Neural cell (in vitro differentiated cells): ENCODE results near the gene AGAP3. TPM values are rescaled to one million over a fixed set of nuclear protein-coding genes. Genes with fewer than 3 reads are reported as not detected.

Experiments used
- H2AFZ ChIP-seq: fragments of 200-600, 300-800 bp; sonication (generic), shearing (Covaris generic); 2 replicates; pipeline ENCODE4 v1.6.0; 2014; ENCODE audit warnings: low read depth, mild to moderate bottlenecking, antibody characterized with exemption, low read length, moderate library complexity
- H3F3A ChIP-seq: fragments of 200-600 bp; shearing (Covaris generic); 2 replicates; pipeline ENCODE4 v1.6.1; 2016; ENCODE audit warnings: mild to moderate bottlenecking, moderate library complexity, mixed read lengths, antibody characterized with exemption, low read length; ENCODE audit not compliant: insufficient read depth, poor library complexity, severe bottlenecking
- H3K27ac ChIP-seq: fragments of 200-600, 300-800 bp; sonication (generic), shearing (Covaris generic); 2 replicates; pipeline ENCODE4 v1.5.1; 2014; ENCODE audit warnings: mild to moderate bottlenecking, low read length, moderate library complexity
- H3K27me3 ChIP-seq: fragments of 300-800, 200-600 bp; sonication (generic), shearing (Covaris generic); 2 replicates; pipeline ENCODE4 v1.6.0; 2014; ENCODE audit warnings: mild to moderate bottlenecking, low read depth, low read length, moderate library complexity; ENCODE audit not compliant: insufficient read depth
- H3K36me3 ChIP-seq: fragments of 300-800, 200-600 bp; sonication (generic), shearing (Covaris generic); 2 replicates; pipeline ENCODE4 v1.5.1; 2014; ENCODE audit warnings: mild to moderate bottlenecking, antibody characterized with exemption, low read length, moderate library complexity; ENCODE audit not compliant: insufficient read depth
- H3K4me2 ChIP-seq: fragments of 300-800, 200-600 bp; sonication (generic), shearing (Covaris generic); 2 replicates; pipeline ENCODE4 v1.6.0; 2014; ENCODE audit warnings: mild to moderate bottlenecking, low read length
- H3K4me3 ChIP-seq: fragments of 300-800, 200-600 bp; sonication (generic), shearing (Covaris generic); 2 replicates; pipeline ENCODE4 v1.5.1; 2014; ENCODE audit warnings: mild to moderate bottlenecking, low read length, moderate library complexity
- H3K79me2 ChIP-seq: fragments of 200-600 bp; shearing (Covaris generic); replicated peaks from 2 replicates; pipeline ENCODE4 v1.6.0; 2014; ENCODE audit warnings: mild to moderate bottlenecking, low read length, moderate library complexity; ENCODE audit not compliant: insufficient read depth
- H3K9ac ChIP-seq: fragments of 300-800, 200-600 bp; sonication (generic), shearing (Covaris generic); 2 replicates; pipeline ENCODE4 v1.6.1; 2016; ENCODE audit warnings: mild to moderate bottlenecking, low read length, mixed read lengths
- H3K9me2 ChIP-seq: fragments of 200-600 bp; shearing (Covaris generic); 2 replicates; pipeline ENCODE4 v1.6.1; 2016; ENCODE audit warnings: mild to moderate bottlenecking, low read length, mixed read lengths; ENCODE audit not compliant: insufficient read depth
- H3K9me3 ChIP-seq: fragments of 200-600, 300-800 bp; sonication (generic), shearing (Covaris generic); 2 replicates; pipeline ENCODE4 v1.6.1; 2016; ENCODE audit warnings: mild to moderate bottlenecking, mixed run types, low read length, moderate library complexity, mixed read lengths
- H4K20me1 ChIP-seq: fragments of 200-600 bp; shearing (Covaris generic); 2 replicates; pipeline ENCODE4 v1.6.1; 2016; ENCODE audit warnings: mild to moderate bottlenecking, mixed run types; ENCODE audit not compliant: insufficient read depth
- CTCF ChIP-seq: fragments of 450-650 bp; IDR thresholded peaks from 2 replicates; pipeline ENCODE4 v1.5.1; 2014; ENCODE audit warnings: antibody characterized with exemption, mild to moderate bottlenecking, moderate library complexity; ENCODE audit not compliant: poor library complexity, severe bottlenecking
- EP300 ChIP-seq: fragments of 450-650 bp; conservative IDR thresholded peaks from 2 replicates; pipeline ENCODE4 v1.6.1; 2014; ENCODE audit warnings: antibody characterized with exemption, mild to moderate bottlenecking, moderate library complexity; ENCODE audit not compliant: poor library complexity, severe bottlenecking
- MXI1 ChIP-seq: fragments of 450-650 bp; conservative IDR thresholded peaks from 2 replicates; pipeline ENCODE4 v1.6.1; 2014; ENCODE audit warnings: antibody characterized with exemption, mild to moderate bottlenecking; ENCODE audit not compliant: poor library complexity, severe bottlenecking
- POLR2AphosphoS5 ChIP-seq: IDR thresholded peaks from 2 replicates; pipeline ENCODE4 v1.6.1; 2012
- REST ChIP-seq: IDR thresholded peaks from 2 replicates; pipeline ENCODE4 v1.6.1; 2012; ENCODE audit warnings: borderline replicate concordance
- SMC3 ChIP-seq: fragments of 450-650 bp; conservative IDR thresholded peaks from 2 replicates; pipeline ENCODE4 v1.6.1; 2014; ENCODE audit warnings: antibody characterized with exemption, mild to moderate bottlenecking, moderate library complexity; ENCODE audit not compliant: poor library complexity
- polyA plus RNA-seq: library from polyadenylated mRNA; depleted of rRNA; stranded (reverse); fragments of >200 nt; gene quantifications from 2 replicates; pipeline ENCODE4 v1.2.3, GENCODE V29; 2014

The AGAP3 gene
- polyA plus RNA-seq, 1 donor from 2014 or later: 117 TPM

GRCh38 chr7:151174246-151175046 lies 88.2 kb downstream of the AGAP3 start:
- TF ChIP-seq MXI1: no peak
- no peak for TF ChIP-seq EP300
- no peaks in the 10 kb centered on the region for H3K9me2 ChIP-seq
- no peak overlapping the region for H3K27ac ChIP-seq
- H3K4me3 ChIP-seq: no peak overlapping the region
- no peaks in the 10 kb centered on the region for H3K36me3 ChIP-seq
- no peak overlapping the region for H3K4me2 ChIP-seq
- H3K9ac ChIP-seq: no peak overlapping the region
- no peaks in the 10 kb centered on the region for H4K20me1 ChIP-seq
- no peaks in the 10 kb centered on the region for H3F3A ChIP-seq
- no peaks in the 10 kb centered on the region for H3K9me3 ChIP-seq
- no peaks in the 10 kb centered on the region for H3K79me2 ChIP-seq
- peaks cover 13% of the 10 kb centered on the region for H3K27me3 ChIP-seq
- no peak overlapping the region for H2AFZ ChIP-seq

GRCh38 chr7:151175047-151175792 lies 88.9 kb downstream of the AGAP3 start:
- TF ChIP-seq REST: no peak
- Histone ChIP-seq H3K9ac (no peak overlapping the region), H3K9me3 (no peaks in the 10 kb centered on the region), H3K27ac (no peak overlapping the region), H3K4me2 (no peak overlapping the region), H3K4me3 (no peak overlapping the region), H3K9me2 (no peaks in the 10 kb centered on the region), H3K79me2 (no peaks in the 10 kb centered on the region), H3K27me3 (peaks cover 5% of the 10 kb centered on the region), H3F3A (no peaks in the 10 kb centered on the region), H2AFZ (no peak overlapping the region), H4K20me1 (no peaks in the 10 kb centered on the region), H3K36me3 (no peaks in the 10 kb centered on the region)

GRCh38 chr7:151175793-151176311 lies 89.6 kb downstream of the AGAP3 start:
- Histone ChIP-seq H3K9me3 (no peaks in the 10 kb centered on the region), H3F3A (no peaks in the 10 kb centered on the region), H2AFZ (no peak overlapping the region), H3K27me3 (no peaks in the 10 kb centered on the region), H3K9me2 (no peaks in the 10 kb centered on the region), H3K36me3 (no peaks in the 10 kb centered on the region), H3K27ac (no peak overlapping the region), H3K9ac (no peak overlapping the region), H3K4me2 (no peak overlapping the region), H3K4me3 (no peak overlapping the region), H4K20me1 (no peaks in the 10 kb centered on the region), H3K79me2 (no peaks in the 10 kb centered on the region)
- no peak for TF ChIP-seq CTCF
- no peak for TF ChIP-seq POLR2AphosphoS5
- no peak for TF ChIP-seq SMC3
